Muscle of leg (tissue), 11 donors: Measurements from ENCODE around the gene ZNF653. TPM values are rescaled to one million over a fixed set of nuclear protein-coding genes. Genes with fewer than 3 reads are reported as not detected.

ENCODE experiments used
- DNase-seq: peaks from one replicate; pipeline ENCODE4 v3.0.0; 2013
- H3K27ac ChIP-seq: one replicate; pipeline ENCODE4 v1.5.1; 2013; ENCODE audit warnings: mild to moderate bottlenecking, low read length, control low read depth
- H3K27me3 ChIP-seq: one replicate; pipeline ENCODE4 v1.6.1; 2013; ENCODE audit warnings: low read length; ENCODE audit not compliant: control insufficient read depth, insufficient read depth
- H3K36me3 ChIP-seq: one replicate; pipeline ENCODE4 v1.6.1; 2013; ENCODE audit warnings: low read length; ENCODE audit not compliant: control insufficient read depth, insufficient read depth
- H3K4me1 ChIP-seq: one replicate; pipeline ENCODE4 v1.6.1; 2013; ENCODE audit warnings: low read length; ENCODE audit not compliant: control insufficient read depth, insufficient read depth
- H3K4me3 ChIP-seq: one replicate; pipeline ENCODE4 v1.5.1; 2013; ENCODE audit warnings: low read length, control low read depth
- H3K9me3 ChIP-seq: replicated peaks from 2 replicates; pipeline ENCODE4 v1.6.1; 2013; ENCODE audit warnings: low read depth, low read length; ENCODE audit not compliant: control insufficient read depth
- WGBS: methylation state at CpG from one replicate; pipeline ENCODE4 v1.1.5; 2013; ENCODE audit warnings: missing lambda C conversion rate; ENCODE audit not compliant: insufficient coverage; 5-methylcytosine and 5-hydroxymethylcytosine counted together
- polyA plus RNA-seq, 8 donors: library from polyadenylated mRNA; unstranded; fragments of 120-200 nt; gene quantifications; one replicate each; pipeline versions ENCODE4 v1.2.1 to v1.2.3, GENCODE V29; 2013; ENCODE audit warnings: inconsistent platforms in 1 of 8, low replicate concordance in 1 of 8; ENCODE audit not compliant: insufficient read length in 8 of 8, insufficient read depth in 1 of 8
- total RNA-seq: library from RNA; stranded (reverse); fragments of 120-200 nt; gene quantifications from one replicate; pipeline ENCODE4 v1.2.4, GENCODE V29; 2013

Gene ZNF653
- total and polyA plus RNA-seq, 9 donors = 3.4 to 8.3 (median 5.8) TPM

DNA sequence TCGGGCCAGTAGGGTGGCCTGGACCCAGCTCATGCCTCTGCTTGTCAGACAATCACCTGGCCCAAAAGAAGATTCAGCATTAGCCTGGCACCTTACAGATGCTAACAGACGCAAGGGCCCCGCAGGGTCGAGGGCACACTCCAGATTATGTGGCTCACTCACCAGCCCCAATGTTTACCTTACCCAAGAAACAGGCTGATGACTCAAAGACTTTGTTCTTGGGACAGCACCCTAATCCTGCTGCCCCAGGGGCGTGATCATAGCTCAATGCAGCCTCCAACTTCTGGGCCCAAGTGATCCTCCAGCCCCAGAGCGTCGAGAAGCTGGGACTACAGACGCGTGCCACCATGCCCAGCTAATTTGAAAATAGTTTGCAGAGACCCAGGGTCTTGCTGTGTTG is 13.5 kb upstream of the ZNF653 start:
- no peak overlapping the region for H3K4me3 ChIP-seq
- no peak for DNase-seq
- H3K4me1 ChIP-seq = no peaks in the 10 kb centered on the region
- WGBS = 89% methylated on average over 9 of the region's 9 CpGs
- H3K9me3 ChIP-seq = no peaks in the 10 kb centered on the region
- H3K27me3 ChIP-seq = no peaks in the 10 kb centered on the region
- peaks cover 23% of the 10 kb centered on the region for H3K36me3 ChIP-seq
- H3K27ac ChIP-seq = no peak overlapping the region

- Histone ChIP-seq H3K27ac (no peak overlapping the region), H3K4me1 (no peaks in the 10 kb centered on the region), H3K9me3 (no peaks in the 10 kb centered on the region), H3K36me3 (peaks cover 40% of the 10 kb centered on the region), H3K4me3 (no peak overlapping the region), H3K27me3 (no peaks in the 10 kb centered on the region)
- no peak for DNase-seq
- 94% methylated on average over 20 of the region's 20 CpGs for WGBS
Measured at GRCh38 chr19:11513946-11514345, 8.3 kb upstream of the ZNF653 start.

GRCh38 chr19:11510444-11510843 is 4.8 kb upstream of the ZNF653 start:
- Histone ChIP-seq H3K27ac (no peak overlapping the region), H3K4me1 (peaks cover 8% of the 10 kb centered on the region), H3K36me3 (peaks cover 25% of the 10 kb centered on the region), H3K9me3 (no peaks in the 10 kb centered on the region), H3K4me3 (no peak overlapping the region), H3K27me3 (no peaks in the 10 kb centered on the region)
- DNase-seq = no peak
- WGBS = 63% methylated on average over 2 of the region's 8 CpGs

DNA sequence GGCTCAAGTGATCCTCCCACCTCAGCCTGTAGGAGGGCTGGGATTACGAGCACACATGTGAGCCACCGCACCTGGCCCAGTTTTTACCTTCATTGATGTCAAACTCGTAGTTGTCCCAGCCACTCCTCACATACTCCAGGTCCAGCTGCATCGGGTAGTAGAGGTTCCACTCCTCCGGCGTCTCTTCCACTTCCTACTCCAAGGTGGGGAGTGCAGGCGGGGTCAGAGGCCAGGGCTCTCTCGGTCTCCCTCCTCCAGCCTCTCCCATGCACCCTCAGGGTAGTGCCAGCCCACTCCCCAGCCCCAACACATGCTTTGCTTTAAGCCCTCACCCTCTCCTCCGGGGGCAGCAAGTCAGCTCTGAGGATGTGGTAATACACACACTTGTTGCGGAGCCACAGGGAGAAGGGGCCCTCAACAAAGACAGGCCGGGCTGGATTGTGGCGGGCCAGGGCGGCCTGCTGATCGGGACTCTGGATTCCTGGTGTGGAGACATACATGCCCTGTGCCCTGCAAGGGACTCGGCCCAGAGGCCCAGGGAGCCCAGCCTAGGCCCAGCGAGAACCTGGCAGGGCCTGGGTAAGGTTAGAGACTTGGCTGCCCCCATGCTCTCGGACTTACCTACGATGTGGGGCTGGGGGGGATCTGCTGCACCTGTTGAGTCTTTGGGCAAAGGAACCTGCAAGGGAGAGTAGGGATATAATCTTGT is 1.9 kb upstream of the ZNF653 start:
- peaks cover 10% of the 10 kb centered on the region for H3K36me3 ChIP-seq
- H3K4me3 ChIP-seq = no peak overlapping the region
- 89% methylated on average over 9 of the region's 18 CpGs for WGBS

DNA sequence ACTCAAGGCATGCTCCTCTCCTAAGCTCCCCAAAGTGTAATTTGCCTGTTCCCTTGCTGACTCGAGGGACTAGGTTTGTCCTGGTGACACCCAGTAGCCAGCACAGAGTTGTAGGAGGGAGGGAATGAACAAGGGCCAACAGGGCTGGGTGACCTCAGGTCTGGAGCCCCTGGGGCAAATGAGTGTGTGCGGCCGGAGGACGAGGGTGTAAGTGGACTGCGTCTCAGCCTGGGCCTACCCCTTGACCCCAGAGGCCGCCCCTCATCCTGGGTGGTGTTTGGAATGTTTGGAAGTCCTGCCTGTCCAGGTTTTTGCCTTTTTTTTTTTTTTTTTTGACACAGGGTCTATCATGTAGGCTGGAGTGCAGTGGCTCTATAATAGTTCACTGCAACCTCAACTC is 1.3 kb upstream of the ZNF653 start:
- WGBS = 89% methylated on average over 4 of the region's 6 CpGs
- DNase-seq = no peak
- Histone ChIP-seq H3K4me3 (no peak overlapping the region), H3K27me3 (no peaks in the 10 kb centered on the region), H3K4me1 (peaks cover 14% of the 10 kb centered on the region), H3K9me3 (no peaks in the 10 kb centered on the region), H3K27ac (no peak overlapping the region), H3K36me3 (peaks cover 10% of the 10 kb centered on the region)

More for the DNA sequence above, 1.9 kb upstream of the ZNF653 start:
- no peaks in the 10 kb centered on the region for H3K9me3 ChIP-seq
- no peaks in the 10 kb centered on the region for H3K27me3 ChIP-seq
- DNase-seq = no peak
- H3K27ac ChIP-seq = no peak overlapping the region
- H3K4me1 ChIP-seq = peaks cover 14% of the 10 kb centered on the region

DNA sequence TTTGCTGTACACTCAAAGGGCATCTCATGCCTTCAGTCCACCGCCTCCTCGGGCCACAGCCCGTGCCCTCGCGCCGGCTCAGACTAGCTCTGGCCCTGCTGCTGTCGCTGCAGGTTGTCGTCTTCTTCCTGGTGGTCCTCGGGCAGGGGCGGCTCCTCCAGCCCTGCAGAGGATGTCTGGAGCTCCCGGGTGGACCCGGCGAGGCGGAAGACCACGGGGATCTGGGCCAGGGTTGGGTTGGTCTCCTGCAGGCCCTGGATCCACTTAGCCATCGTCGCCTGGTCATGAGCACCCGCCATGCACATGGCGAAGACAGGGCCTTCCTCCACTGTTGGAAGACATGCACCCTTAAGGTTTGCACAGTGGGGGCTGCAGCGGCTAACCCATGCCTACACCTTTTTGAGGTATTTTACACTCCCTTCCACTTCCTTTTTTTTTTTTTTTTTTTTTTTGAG is 489 bp upstream of the ZNF653 start:
- Histone ChIP-seq H3K27ac (peak overlapping the region; percentile 82), H3K9me3 (no peaks in the 10 kb centered on the region), H3K27me3 (no peaks in the 10 kb centered on the region), H3K4me3 (peak overlapping the region; percentile 65), H3K36me3 (peaks cover 6% of the 10 kb centered on the region), H3K4me1 (peaks cover 14% of the 10 kb centered on the region)
- DNase-seq = no peak
- 19% methylated on average over 18 of the region's 20 CpGs for WGBS

DNA sequence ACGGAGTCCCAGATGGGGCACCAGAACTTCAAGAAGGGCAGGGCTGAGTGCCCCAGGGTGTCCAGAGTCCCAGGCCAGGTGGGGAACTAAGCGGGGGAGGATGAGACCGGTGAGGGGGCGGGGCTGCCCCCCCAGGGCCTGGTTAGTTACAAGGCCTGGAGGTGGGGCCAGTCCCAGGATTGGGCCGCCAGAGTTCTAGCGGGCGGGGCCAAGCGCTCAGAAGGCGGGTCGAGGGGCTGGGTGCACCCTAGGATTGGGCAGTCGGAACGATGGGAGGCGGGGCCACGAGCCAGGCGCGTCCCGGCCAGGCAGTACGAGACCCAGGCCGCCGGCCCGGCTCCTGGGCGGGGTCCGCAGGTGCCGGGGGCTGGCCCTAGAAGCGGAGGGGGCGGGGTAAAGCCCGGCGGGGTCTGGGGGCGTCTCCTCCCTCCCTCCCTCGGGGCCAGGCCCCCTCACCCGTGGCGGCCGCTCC is 571 bp downstream of the ZNF653 start:
- H3K4me1 ChIP-seq = peaks cover 14% of the 10 kb centered on the region
- H3K36me3 ChIP-seq = no peaks in the 10 kb centered on the region
- peak overlapping the region; percentile 65 for H3K4me3 ChIP-seq
- DNase-seq = peak; percentile 98
- peak overlapping the region; percentile 89 for H3K27ac ChIP-seq
- under 1% methylated on average over 29 of the region's 33 CpGs for WGBS
- no peaks in the 10 kb centered on the region for H3K9me3 ChIP-seq
- no peaks in the 10 kb centered on the region for H3K27me3 ChIP-seq

- H3K4me3 ChIP-seq = peak overlapping the region; percentile 65
- H3K4me1 ChIP-seq = peaks cover 14% of the 10 kb centered on the region
- H3K36me3 ChIP-seq = no peaks in the 10 kb centered on the region
- H3K27me3 ChIP-seq = no peaks in the 10 kb centered on the region
- peak overlapping the region; percentile 89 for H3K27ac ChIP-seq
- no peaks in the 10 kb centered on the region for H3K9me3 ChIP-seq
- DNase-seq = no peak
- 33% methylated on average over 4 of the region's 7 CpGs for WGBS
Measured at GRCh38 chr19:11504502-11505031, 1.1 kb downstream of the ZNF653 start.

DNA sequence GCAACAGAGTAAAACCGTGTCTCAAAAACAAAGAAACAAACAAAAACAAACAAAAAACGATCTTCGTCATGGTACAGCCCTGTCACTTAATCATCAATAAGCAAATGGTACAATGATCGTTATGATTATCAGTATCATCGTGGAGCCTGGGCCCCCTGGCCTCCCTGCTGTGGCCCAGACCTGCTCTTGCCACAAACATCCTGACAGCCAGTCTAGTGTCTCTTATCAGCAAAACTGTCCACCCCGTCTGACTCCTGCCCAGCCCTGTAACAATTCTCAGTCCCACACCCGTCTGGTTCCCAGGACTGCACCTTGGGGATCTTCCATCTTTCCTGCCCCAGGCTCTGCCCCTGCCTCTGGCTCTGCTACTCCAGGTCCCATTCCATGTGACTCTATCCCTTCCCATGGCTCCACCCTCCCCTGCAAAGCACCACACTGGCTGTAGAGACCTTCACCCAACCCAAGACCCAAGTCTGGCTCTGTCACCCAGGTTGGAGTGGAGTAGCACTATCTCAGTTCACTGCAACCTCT is 5.7 kb downstream of the ZNF653 start:
- H3K36me3 ChIP-seq = peaks cover 17% of the 10 kb centered on the region
- no peaks in the 10 kb centered on the region for H3K27me3 ChIP-seq
- 85% methylated on average over 7 of the region's 7 CpGs for WGBS
- no peak overlapping the region for H3K4me3 ChIP-seq
- no peak overlapping the region for H3K27ac ChIP-seq
- no peak for DNase-seq
- H3K9me3 ChIP-seq = no peaks in the 10 kb centered on the region
- H3K4me1 ChIP-seq = peaks cover 14% of the 10 kb centered on the region

- H3K27ac ChIP-seq = no peak overlapping the region
- H3K4me1 ChIP-seq = peaks cover 11% of the 10 kb centered on the region
- H3K4me3 ChIP-seq = no peak overlapping the region
- WGBS = 90% methylated on average over 2 of the region's 6 CpGs
- DNase-seq = no peak
- H3K9me3 ChIP-seq = no peaks in the 10 kb centered on the region
- no peaks in the 10 kb centered on the region for H3K27me3 ChIP-seq
- H3K36me3 ChIP-seq = peaks cover 21% of the 10 kb centered on the region
Measured at GRCh38 chr19:11499220-11499726, 6.4 kb downstream of the ZNF653 start.
